PC-3 (cell line): ENCODE measurements around the gene RMI2. TPM values are rescaled to one million over a fixed set of nuclear protein-coding genes. Genes with fewer than 3 reads are reported as not detected.

Experiments used
- ATAC-seq: fragments of 200-7000 bp; cut with Tn5 transposase; 2 replicates; pipeline ENCODE4 v1.9.1; 2020; ENCODE audit warnings: mild to moderate bottlenecking, moderate library complexity
- BruUV-seq: library from RNA; stranded (reverse); fragments of 400-500 nt; replicated peaks from 2 replicates; lab custom pipeline; 2021; lab: Mats Ljungman, UMichigan
- CTCF ChIA-PET: fragments of 300-600 bp; sonication (Branson Sonifier 250); formaldehyde crosslinking; loops from one replicate; lab custom pipeline; 2022; ENCODE audit warnings: antibody characterized with exemption; lab: Charles Lee
- POLR2A ChIA-PET: fragments of 300-600 bp; sonication (Branson Sonifier 250); formaldehyde crosslinking; loops from one replicate; lab custom pipeline; 2022; ENCODE audit warnings: antibody characterized with exemption; ENCODE audit not compliant: unreplicated experiment; lab: Charles Lee
- DNase-seq: peaks from one replicate; pipeline ENCODE4 v3.0.0-alpha.2; 2015
- H2AFZ ChIP-seq: fragments of 300-600 bp; sonication (generic); 2 replicates; pipeline ENCODE4 v1.6.0; 2016; ENCODE audit warnings: antibody characterized with exemption, low read length
- H3F3A ChIP-seq: fragments of 300-600 bp; sonication (generic); one replicate; pipeline ENCODE4 v1.6.0; 2017; ENCODE audit warnings: antibody characterized with exemption, low read length, control low read depth, mild to moderate bottlenecking; ENCODE audit not compliant: unreplicated experiment
- H3K27ac ChIP-seq: fragments of 300-600 bp; sonication (generic); 2 replicates; pipeline ENCODE4 v1.5.1; 2016; ENCODE audit warnings: mild to moderate bottlenecking, low read length
- H3K27me3 ChIP-seq: fragments of 300-600 bp; sonication (generic); 2 replicates; pipeline ENCODE4 v1.6.1; 2016; ENCODE audit warnings: low read length, mixed read lengths
- H3K36me3 ChIP-seq: fragments of 300-600 bp; sonication (generic); 2 replicates; pipeline ENCODE4 v1.6.1; 2016; ENCODE audit warnings: low read depth, mixed run types, low read length, mixed read lengths
- H3K4me1 ChIP-seq: fragments of 300-600 bp; sonication (generic); 2 replicates; pipeline ENCODE4 v1.5.1; 2016; ENCODE audit warnings: low read length; ENCODE audit not compliant: insufficient read depth
- H3K4me2 ChIP-seq: fragments of 300-600 bp; sonication (generic); 2 replicates; pipeline ENCODE4 v1.6.0; 2016; ENCODE audit warnings: low read length
- H3K4me3 ChIP-seq: fragments of 300-600 bp; sonication (generic); 2 replicates; pipeline ENCODE4 v1.5.1; 2016; ENCODE audit warnings: mild to moderate bottlenecking, low read length, mixed read lengths
- H3K79me2 ChIP-seq: fragments of 300-600 bp; sonication (generic); 2 replicates; pipeline ENCODE4 v1.6.1; 2017; ENCODE audit warnings: low read length, mixed read lengths
- H3K9ac ChIP-seq: fragments of 300-600 bp; sonication (generic); 2 replicates; pipeline ENCODE4 v1.6.0; 2016; ENCODE audit warnings: mild to moderate bottlenecking, low read length
- H3K9me2 ChIP-seq: fragments of 300-600 bp; sonication (generic); replicated peaks from 2 replicates; pipeline ENCODE4 v1.6.1; 2016; ENCODE audit warnings: mixed run types, low read length, mixed read lengths
- H3K9me3 ChIP-seq: fragments of 300-600 bp; sonication (generic); 2 replicates; pipeline ENCODE4 v1.6.1; 2016; ENCODE audit warnings: low read length, mixed read lengths
- H4K20me1 ChIP-seq: fragments of 300-600 bp; sonication (generic); 2 replicates; pipeline ENCODE4 v1.6.1; 2016; ENCODE audit warnings: low read length, mixed read lengths
- CTCF ChIP-seq: fragments of 300-600 bp; sonication (generic); conservative IDR thresholded peaks from 2 replicates; pipeline ENCODE4 v1.5.1; 2017; ENCODE audit warnings: antibody characterized with exemption, low read depth, mild to moderate bottlenecking, low read length
- EZH2 ChIP-seq: fragments of 300-600 bp; sonication (generic); IDR thresholded peaks from one replicate; pipeline ENCODE4 v1.6.1; 2017; ENCODE audit warnings: antibody characterized with exemption, mild to moderate bottlenecking, low read length; ENCODE audit not compliant: unreplicated experiment
- EZH2phosphoT487 ChIP-seq: fragments of 300-600 bp; sonication (generic); IDR thresholded peaks from 2 replicates; pipeline ENCODE4 v1.6.1; 2018; ENCODE audit warnings: mild to moderate bottlenecking, antibody characterized with exemption, low read length, borderline replicate concordance
- intact Hi-C: fragments of 100-400 bp; cut with micrococcal nuclease; formaldehyde crosslinking; loops from 2 replicates; pipeline ENCODE4 v1.9.0; 2023
- total RNA-seq: library from RNA; depleted of rRNA; stranded (reverse); fragments of >200 nt; gene quantifications from 2 replicates; pipeline ENCODE4 v1.2.3, GENCODE V29; 2014

RMI2 gene
- total RNA-seq, 1 experiment from 2014 or later = 10.9 TPM

- H3F3A ChIP-seq = no peaks in the 10 kb centered on the region
- no peak overlapping the region for H3K4me2 ChIP-seq
- no peak for ATAC-seq
- no peaks in the 10 kb centered on the region for H3K36me3 ChIP-seq
- H3K9me3 ChIP-seq = no peaks in the 10 kb centered on the region
- H3K4me3 ChIP-seq = no peak overlapping the region
- H4K20me1 ChIP-seq = no peaks in the 10 kb centered on the region
- no peaks in the 10 kb centered on the region for H3K27me3 ChIP-seq
- H3K4me1 ChIP-seq = no peaks in the 10 kb centered on the region
- H3K27ac ChIP-seq = no peak overlapping the region
- no peaks in the 10 kb centered on the region for H3K9me2 ChIP-seq
- no peak overlapping the region for H3K9ac ChIP-seq
- no TSS peak for BruUV-seq
- no peak overlapping the region for H2AFZ ChIP-seq
- ChIA-PET CTCF (no interaction called here), POLR2A (no interaction called here)
- TF ChIP-seq EZH2 (no peak), CTCF (no peak)
- DNase-seq = no peak
- no peaks in the 10 kb centered on the region for H3K79me2 ChIP-seq
- intact Hi-C loops = no loop called here
Observed at GRCh38 chr16:11386054-11386680, 40.9 kb downstream of the RMI2 start.

GRCh38 chr16:11386791-11387546 lies 41.7 kb downstream of the RMI2 start:
- Histone ChIP-seq H3K9ac (no peak overlapping the region), H3K4me2 (no peak overlapping the region), H3K27ac (no peak overlapping the region), H3K9me2 (no peaks in the 10 kb centered on the region), H2AFZ (no peak overlapping the region), H3K36me3 (no peaks in the 10 kb centered on the region), H3K9me3 (no peaks in the 10 kb centered on the region), H3K4me1 (no peaks in the 10 kb centered on the region), H3K27me3 (no peaks in the 10 kb centered on the region), H3F3A (no peaks in the 10 kb centered on the region), H4K20me1 (no peaks in the 10 kb centered on the region), H3K4me3 (no peak overlapping the region), H3K79me2 (no peaks in the 10 kb centered on the region)
- no TSS peak for BruUV-seq
- ChIA-PET CTCF (no interaction called here), POLR2A (no interaction called here)
- DNase-seq (no peak), ATAC-seq (no peak)
- TF ChIP-seq CTCF (no peak), EZH2phosphoT487 (no peak), EZH2 (no peak)
- intact Hi-C loops = no loop called here

GRCh38 chr16:11389083-11389482 lies 43.8 kb downstream of the RMI2 start:
- ChIA-PET POLR2A (no interaction called here), CTCF (no interaction called here)
- no peaks in the 10 kb centered on the region for H3K36me3 ChIP-seq
- H3K9me3 ChIP-seq = no peaks in the 10 kb centered on the region
- no peak for TF ChIP-seq EZH2phosphoT487
- no peak for TF ChIP-seq EZH2
- TF ChIP-seq CTCF = no peak
- ATAC-seq (no peak), DNase-seq (no peak)
- no peaks in the 10 kb centered on the region for H3K4me1 ChIP-seq
- no peaks in the 10 kb centered on the region for H3K9me2 ChIP-seq
- H3K27ac ChIP-seq = no peak overlapping the region
- H3K4me3 ChIP-seq = no peak overlapping the region
- no TSS peak for BruUV-seq
- H3K9ac ChIP-seq = no peak overlapping the region
- no peaks in the 10 kb centered on the region for H3F3A ChIP-seq
- H3K79me2 ChIP-seq = no peaks in the 10 kb centered on the region
- intact Hi-C loops = no loop called here
- no peaks in the 10 kb centered on the region for H4K20me1 ChIP-seq
- no peaks in the 10 kb centered on the region for H3K27me3 ChIP-seq
- no peak overlapping the region for H3K4me2 ChIP-seq
- H2AFZ ChIP-seq = no peak overlapping the region
